Activated effector memory CD4-positive, alpha-beta T cell treated with Interleukin-2 at 50 U/mL for 16 hours (primary cell): ENCODE results near the gene PTPN7.

Experiments used
- DNase-seq: peaks from one replicate; pipeline ENCODE4 v3.0.0-alpha.2; 2020

The PTPN7 gene

DNA sequence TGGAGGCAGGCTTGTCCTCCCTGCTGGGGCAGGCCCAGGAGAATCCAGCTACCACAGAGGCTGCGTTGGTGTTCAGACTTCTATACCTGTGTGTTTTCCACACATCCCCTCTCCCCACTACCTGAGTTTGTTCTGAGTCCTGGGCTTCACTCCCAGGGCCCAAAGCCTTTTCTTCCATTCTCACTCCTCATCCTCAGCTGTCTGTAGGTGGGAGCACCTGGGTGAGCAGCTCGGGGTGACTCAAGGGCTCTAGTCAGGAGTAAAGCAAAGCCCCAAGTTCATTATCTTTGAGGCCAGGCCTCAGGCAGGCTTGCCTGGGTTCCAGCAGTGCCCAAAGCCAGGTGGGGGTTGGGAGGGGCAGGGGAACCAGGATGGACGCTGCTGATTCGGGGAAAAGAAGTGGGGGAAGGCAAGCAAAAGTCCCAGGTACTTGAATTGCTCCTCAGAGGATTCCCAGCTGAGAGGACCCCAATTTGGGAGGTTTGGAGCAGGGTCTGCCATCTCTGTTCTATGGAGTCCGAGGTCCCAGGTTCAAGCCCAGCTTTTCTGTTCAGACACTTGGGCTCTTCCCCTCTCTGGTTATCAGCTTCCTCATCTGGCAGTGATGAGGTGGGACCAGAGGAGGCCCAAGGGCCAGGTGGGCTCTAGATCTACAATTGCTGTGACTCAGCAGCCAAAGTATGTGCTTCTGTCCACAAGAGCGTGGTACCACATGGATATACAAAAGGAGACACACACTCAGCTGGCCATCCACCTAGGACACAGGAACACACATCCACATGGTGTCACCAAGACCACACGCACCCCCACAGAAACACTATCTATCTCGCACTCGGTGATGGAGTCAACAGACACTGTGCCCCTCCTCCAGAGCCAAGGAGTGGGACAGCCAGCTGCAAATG, 5.8 kb upstream of the PTPN7 start:
- DNase-seq: no peak

DNA sequence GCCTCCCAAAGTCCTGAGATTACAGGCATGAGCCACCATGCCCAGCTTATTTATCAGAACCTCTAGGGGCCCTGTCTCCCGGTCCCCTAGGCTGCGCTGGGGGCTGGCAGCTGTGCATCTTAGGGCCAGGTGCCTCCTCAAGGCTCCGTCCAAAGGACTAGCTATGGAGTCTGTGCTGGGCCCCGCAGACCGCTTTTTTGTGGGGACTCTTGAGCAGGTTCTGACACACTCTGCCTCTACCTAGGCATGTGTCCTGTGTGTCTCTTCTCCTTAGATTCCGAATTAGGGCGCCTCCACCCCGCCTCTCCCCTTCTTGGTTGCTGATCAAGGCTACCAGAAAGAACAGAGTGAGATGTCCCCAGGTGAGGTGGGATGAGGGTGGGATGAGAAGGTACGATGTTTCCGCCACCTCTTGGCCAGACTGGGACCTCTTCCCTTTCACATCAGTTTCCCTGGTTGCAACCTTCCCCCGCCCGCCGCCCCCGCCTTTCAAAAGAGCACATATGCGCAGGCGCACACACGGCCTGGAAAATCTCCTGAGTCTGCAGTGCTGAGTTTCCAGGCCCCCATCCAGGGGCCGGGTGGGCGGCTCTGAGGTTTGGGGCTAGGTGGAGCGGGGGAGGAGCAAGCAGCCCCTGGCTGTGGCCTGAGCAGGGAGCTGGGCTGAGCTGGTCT, 5.0 kb upstream of the PTPN7 start:
- no peak for DNase-seq

DNA sequence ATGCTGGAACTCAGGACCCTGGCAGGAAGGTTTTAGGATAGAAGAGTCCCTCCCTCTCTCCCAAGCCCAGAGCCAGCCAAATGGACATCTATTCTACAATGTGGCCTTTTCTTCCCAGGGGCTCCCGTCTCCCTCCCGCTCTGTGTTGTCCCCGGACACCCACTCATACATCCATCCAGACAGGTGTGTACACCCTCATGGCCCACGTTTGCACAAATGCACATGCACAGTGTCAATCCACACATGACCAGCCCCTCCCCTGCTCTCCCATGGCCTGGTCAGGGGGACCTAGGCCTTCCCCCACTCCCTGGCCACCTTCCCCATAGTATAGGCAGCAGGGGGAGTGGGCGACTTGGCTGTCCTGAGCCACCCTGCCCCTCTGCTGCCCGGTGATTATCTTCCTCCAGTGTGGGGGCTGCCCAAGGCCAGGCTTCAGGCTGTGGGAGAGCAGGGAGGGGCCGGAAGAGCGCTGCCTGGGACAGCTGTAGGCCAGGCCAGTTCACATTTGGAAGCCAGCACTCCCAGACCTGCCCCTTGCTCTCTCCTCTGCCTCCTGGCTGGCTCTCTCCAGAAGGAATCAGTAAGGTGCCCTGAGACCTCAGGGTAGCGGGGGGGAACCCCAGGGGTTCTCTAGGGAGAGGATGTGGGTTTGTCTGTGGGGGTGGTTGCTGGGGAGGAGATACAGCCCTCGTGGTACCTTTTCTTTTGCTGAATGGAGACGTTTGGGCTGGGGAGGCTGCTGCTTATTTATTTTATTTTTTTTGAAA, 4.1 kb upstream of the PTPN7 start:
- peak; percentile 71 for DNase-seq

DNA sequence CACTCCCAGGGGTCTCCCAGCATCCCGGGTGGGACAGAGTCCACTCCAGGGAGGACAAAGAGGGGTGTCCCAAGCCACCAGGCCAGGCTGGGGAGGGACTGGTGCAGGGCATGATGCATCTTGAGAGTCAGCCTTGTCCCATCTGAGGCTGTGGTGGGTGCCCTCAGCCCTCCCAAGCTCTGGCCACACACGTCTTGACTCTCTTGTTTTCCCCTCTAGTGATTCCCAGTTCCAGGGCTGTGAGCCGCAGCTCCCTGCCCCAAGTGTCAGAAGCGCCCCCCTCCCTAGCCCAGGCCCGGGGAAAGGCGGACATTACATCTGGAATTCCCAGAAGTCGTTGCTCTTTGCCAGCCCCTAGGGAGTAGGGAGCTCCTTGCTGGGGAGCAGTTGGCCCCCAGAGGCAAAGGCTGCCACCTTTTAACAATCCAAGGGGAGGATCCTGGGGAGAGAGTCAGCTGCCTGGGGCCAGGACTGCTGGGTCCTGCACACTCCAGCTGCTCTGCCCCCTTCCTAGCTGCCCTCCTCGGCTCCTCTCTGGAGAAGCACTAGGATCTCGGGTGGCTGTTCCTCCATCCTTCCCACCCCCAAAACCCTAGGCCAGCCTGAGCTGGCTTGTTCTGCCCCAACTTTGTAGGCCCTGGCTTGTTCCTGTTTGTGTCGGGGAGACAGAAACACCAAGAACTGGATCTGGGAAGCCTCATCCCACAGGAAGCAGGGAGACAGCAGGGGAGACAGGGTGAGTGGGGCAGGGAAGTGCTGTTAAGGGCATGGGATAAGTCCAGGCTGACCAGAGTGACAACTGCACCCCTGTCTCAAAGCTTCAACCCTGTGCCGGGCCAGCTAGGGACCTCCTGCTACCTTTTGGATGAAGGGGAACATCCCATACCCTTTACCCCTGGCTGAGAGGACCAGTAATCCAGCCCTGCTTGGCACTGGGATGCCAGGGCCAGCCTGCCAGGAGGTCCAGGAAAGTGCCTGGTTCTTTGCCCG, 3.2 kb upstream of the PTPN7 start:
- DNase-seq: no peak

DNA sequence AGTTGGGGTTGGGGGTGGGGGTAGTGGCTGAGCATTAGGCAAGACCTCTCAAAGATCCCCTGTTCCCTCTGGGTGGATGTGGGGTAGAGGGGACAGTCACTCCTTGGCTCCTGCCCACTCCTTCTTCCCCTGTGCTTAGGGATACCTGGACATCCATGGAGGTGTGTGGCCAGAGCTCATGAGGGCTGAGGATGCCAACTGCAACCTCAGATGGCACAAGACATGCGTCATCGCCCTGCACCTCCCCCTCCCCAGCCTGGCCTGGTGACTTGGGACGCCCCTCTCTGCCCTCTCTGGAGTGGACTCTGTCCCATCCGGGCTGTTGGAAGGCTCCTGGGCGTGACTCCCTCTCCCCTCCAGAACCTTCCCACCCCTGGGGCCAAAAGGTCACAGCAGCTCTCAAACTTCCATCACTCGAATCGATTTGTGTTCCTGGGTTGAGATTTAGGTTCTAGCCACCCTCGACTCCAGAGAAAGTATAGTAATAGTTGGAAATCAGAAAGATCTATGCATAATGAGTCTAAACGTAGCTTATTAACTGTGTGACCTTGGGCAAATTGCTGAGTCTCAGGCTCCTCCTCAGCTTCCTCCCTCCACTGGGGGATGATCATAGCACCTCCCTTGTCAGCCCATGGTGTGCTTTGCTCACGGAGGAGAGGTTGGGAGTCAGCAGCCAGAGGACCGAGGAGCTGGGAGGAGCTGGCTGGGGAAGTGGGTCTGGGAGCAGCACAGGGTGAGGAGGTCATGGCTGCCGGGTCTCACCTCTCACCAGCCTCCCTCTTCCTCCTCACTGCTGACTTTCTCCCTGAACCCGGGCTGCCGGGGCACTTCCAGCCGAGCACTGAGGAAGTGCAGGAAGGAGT, 2.2 kb upstream of the PTPN7 start:
- no peak for DNase-seq

DNA sequence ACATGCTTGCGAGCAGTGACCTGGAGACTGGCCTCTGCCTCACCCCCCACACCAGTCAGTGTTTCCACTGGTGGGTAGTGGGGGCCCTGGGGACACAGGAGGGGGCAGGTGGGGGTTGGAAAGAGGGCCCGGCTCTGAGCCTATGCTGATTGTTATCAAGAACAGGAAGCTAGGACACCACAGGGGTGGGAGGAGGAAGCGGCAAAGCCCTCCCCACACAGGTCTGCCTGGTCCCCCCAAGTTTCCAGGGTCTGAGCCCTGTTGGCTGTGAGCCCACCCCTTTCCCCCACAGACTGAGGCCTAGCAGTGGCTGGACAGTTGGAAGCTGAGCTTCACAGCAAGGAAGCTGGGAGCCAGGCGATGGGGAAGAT, 1.6 kb upstream of the PTPN7 start:
- DNase-seq: no peak

DNA sequence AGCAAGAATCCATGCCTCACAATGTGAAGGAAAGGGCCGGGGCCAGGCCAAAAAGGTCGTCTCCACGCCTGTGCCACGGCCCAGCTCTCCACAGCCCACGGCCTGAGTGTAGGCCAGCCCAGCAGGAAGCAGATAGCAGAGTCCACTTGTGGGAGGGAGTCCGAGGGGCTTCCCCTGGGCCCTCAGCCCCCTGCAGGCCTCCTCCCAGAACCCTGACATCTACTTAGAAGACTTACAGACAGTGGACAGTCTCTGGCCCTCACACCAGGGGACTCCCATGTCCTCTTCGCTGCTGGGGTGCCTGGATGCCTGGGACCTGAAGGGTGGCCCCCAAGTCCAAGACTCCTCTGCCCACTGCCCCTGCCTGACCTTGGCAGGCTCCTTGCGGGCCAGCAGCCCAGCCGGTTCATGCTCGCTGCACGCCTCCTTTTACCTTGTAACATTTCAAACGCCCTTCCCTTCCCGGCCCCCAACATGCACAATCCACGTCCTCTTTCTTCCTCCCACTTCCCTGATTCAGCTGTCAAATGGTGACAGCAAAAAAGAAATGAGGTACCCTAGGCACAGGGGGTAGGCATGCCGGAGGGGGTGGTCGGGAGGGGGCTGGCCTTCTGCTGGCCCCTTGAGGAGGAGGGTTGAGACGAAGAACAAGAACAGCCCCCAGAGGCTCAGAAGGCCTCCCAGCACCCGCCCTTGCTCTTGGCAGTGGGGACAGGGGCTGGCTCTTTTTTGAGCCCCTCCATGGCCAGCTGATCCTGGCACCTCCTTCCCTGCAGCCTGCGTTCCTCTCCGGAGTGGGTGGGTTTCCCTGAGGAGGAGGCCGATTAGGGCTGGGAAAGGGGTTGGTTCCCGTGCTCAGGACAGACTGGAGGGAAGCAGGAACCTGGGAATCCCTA, 997 bp upstream of the PTPN7 start:
- no peak for DNase-seq

DNA sequence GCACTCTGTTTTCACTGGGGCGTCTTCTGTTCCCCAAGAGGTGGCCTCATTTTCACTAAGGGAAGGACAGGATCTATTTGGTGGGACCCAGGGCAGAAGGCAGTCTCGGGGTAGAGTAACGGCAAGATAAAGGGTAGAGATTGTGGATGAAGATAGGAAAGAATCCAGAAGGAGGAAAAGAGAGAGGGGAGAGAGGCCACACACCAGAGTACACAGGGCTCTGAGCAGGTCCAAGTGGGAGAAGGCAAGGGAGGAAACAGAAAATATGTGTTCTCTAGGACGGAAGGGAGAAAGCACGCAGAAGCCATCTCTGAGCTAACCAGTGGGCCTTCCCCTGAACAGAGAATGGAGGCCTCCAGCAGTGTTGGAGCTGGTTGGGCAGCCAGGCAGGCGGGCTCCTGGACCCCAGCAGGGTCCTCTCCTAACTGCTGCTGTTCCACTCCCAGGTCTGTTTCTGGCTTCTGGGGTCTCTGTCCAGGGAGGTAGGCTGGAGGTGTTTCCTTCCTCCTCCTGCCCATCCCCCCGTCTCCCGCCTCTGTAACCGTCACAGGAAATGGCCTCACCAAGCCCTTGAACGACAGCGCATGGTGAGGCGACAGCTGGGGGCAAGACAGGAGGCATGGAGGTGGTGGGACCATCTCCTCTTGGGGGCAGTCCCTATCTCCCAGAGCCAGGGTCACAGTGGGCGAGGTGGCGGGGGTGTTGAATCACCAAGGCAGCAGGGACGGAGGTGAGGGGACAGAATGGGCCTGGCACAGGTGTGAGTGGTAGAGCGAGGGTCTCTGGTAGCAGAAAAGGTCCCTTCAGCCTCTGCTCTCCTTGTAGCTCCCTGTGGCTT, 649 bp downstream of the PTPN7 start:
- DNase-seq: peak; percentile 50

DNA sequence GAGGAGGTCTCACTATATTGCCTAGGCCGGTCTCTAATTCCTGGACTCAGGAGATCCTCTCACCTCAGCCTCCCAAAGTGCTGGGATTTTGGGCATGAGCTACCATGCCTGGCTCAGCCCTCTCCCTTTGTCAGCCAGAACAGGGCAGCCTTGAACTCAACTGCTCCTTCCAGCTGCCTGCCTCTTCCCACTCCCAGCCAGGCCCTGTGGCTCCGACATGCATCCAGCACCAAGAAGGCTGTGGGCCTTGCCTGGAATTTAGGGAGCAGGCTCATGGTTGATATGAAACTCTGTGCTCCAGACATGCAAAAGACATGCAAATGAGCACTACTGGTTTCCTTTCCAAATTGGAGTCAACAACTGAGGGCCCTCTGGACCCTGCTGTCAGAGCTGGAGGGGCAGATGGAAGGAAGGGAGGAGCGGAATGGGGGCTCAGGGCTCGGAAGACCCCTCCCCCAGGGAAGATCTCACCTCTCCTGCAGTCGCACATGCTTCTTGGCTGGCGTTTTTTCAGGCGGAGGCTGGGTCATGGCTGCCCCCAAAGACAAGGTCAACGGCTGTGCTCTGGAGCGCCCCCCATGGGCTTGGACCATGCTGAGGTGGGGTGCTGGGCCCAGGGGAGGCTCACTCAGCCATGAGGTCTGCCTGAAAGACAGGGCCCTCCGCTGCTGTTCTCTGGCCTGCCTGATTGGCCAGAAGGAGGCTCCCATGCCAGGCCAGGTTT, 1.4 kb downstream of the PTPN7 start:
- DNase-seq: no peak

DNA sequence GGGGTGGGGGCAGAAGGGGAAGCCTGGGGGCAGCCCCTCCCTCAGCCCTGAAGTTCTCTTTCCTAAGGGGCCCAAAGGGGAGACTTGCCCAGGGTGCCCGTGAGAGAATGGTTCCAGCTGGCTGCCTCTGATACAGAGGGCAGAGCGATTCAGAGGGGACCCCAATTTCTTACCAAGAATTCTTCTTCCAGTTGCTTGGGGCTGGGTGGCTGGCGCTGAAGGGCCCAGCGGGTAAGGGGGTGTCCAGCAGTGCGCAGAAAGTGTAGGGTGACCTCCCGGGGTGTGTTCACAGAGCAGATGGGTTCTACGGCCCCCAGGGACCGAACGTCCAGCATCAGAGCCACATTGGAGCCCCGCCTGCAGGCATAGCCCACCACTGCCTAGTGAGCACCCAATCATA, 2.5 kb downstream of the PTPN7 start:
- no peak for DNase-seq

DNA sequence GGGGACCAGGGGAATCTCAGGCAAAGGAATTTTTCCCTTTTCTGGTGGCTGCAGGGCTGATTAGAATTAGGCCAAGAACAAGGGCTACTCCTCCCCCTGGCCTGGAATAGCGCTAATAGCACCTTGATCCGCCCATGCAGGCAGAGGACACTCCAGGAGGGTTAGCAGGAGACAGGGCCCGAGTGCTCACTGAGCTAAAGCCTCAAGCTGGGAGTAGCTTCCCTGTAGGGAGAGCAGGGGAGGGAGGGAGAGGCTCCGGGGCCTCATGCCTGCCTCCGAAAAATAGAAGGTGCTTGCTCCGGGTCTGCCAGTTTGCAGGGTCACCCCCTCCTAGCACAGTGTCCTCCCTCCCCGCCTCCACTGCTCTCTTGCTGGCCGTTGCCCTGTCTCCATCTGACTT, 3.8 kb downstream of the PTPN7 start:
- DNase-seq: no peak

DNA sequence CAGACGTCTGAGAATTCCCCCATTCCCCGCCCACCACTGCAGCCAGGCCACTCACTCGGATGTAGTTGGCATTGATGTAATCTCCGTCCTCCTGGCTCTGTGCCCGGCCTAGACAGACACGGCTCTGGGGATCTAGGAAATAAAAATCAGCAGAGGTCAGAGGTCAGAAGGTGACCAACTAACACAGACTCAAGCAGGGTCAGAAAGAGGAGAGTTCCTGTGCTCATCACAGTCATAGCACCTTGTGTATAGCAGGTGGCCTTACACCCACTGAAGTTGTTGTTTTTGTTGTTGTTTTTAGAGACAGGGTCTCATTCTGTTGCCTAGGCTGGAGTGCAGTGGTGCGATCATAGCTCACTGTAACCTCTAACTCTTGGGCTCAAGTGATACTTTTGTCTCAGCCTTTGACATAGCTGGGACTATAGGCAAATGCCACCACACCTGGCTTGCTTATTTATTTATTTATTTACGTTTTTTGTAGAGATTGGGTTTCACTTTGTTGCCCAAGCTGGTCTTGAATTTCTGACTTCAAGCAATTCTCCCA, 4.9 kb downstream of the PTPN7 start:
- DNase-seq: no peak

DNA sequence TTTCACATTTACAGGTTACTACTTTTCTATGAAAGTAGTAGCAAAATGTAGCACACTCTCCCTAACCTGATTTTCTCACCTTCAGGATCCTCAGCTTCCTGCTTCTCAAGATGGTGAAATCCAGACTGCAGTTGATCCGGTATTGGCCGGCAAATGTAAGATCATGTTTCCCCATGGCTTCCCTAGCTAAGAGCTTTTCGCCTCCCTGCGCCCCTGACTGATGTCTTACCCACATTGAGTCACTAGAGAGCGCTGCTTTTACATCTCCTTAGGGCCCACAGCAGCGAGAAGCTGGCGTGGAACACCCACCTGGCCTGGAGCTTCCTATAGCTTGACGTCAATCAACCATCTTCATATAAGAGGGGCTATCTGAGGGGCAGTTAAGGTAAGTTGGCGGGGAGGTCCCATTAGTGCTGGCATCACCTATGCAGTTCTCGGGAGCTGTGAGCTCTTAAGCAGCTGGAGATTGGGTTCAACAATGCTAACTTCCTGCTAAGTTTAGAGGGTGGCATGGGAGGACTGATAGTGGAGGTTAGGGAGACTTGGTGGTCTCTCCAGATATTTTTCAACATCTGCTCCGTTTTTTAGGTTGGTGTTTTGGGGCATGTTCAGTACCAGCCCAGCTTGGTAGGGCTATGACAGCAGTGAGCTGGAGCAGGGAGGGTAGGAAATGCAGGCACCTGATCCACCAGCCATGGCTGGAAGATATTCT, 5.5 kb downstream of the PTPN7 start:
- DNase-seq: no peak

DNA sequence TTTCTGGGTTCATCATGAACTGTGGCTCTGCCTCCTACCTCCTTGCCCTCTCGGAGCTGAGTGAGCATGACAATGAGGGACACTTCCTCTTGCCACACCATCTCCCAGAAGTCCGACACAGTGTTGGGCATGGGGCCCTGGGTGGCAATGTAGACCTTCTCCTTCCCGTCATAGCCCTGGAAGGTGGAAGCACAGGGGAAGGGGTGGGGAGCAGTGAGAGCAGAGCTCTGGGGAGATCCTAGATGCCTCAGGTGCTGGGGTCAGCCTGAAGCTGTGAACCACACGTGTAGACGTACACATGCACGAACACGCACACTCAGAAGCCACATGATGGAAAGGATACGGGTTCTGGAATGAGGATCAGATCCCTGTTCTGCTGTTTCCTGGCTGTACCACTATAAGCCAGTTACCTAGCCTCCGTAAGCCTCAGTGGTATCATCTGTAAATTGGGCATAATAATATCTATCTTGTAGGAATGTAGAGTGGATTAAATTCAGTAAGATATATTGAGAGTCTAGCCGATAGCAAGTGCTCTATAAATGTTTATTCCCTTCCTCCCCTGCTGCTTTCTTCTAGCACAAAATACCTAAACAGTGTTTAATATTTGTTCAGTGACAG, 6.1 kb downstream of the PTPN7 start:
- no peak for DNase-seq

DNA sequence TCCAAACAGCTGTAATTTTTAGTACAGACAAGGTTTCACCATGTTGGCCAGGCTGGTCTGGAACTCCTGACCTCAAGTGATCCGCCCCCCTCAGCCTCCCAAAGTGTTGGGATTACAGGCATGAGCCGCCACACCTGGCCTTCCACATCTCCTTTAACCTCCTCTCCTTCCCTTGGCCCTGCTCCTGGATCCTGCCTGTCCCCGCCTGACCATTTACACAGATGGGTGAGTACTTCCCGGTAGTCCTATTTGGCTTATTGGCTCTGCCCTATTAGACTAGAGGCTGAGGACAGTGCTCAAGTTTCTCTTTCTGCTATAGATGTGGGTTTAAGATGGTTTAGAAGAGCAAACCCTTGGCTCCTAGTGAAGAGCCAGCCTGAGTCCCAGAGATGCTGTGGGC, 7.1 kb downstream of the PTPN7 start:
- no peak for DNase-seq

DNA sequence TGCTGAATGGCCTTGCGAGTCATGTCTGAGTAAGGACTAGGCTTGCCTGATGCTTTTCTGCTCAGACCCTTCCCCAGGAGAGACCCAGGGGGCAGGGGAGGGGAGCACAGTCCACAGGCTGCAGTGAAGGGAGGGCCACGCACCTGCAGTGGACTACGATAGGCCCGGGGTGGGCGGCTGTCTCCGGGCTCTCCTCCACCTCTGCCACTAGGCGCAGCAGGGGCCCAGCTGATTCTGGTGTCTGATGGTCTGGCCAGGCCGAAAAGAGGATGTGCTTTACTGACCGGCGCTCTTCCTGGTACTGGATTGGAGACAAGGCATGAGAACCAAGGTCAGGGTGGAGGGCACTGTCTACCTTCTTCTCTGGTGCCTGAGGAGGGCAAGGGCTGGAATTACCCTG, 8.0 kb downstream of the PTPN7 start:
- no peak for DNase-seq

DNA sequence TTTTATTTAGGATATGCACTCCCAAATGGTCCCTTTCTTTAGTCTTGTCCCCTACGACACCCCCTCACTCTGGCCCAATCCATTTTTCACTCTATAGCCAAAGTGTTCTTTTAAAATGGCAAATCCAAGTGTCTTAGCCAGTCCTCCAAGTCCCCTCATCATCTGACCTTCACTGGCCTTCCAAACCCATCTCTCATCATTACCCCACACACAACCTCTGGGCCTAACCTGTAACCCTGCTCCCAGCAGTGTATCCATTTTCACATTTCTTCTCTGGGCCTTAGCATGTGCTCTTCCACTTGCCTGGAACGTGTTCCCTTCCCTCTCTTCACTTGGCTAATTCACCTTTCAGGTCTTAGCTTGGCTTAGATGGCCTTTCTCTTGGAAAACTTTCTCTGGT, 9.4 kb downstream of the PTPN7 start:
- no peak for DNase-seq
